Measurements from ENCODE around the gene USP48.

Gene USP48

GRCh38 chr1:21657456-21658190, 125.3 kb downstream of the USP48 start:
- DNase-seq, result no peak

GRCh38 chr1:21655748-21656147, 127.2 kb downstream of the USP48 start:
- peak in 9 of 58 donors; percentile 13 to 54 (median 34) for DNase-seq

GRCh38 chr1:21655259-21655658, 127.7 kb downstream of the USP48 start:
- DNase-seq, result peak in 17 of 58 donors; percentile 24 to 75 (median 43)

- DNase-seq, result no peak
Measured at GRCh38 chr1:21654209-21654608, 128.7 kb downstream of the USP48 start.

- DNase-seq, result peak in 53 of 58 donors; percentile 27 to 94 (median 77)
Measured at GRCh38 chr1:21653744-21654100, 129.2 kb downstream of the USP48 start.

- peak in 2 of 58 donors; percentile 33 to 61 for DNase-seq
Measured at GRCh38 chr1:21652937-21653743, 129.8 kb downstream of the USP48 start.

GRCh38 chr1:21652101-21652936, 130.6 kb downstream of the USP48 start:
- peak in 5 of 58 donors; percentile 21 to 58 (median 44) for DNase-seq

- peak in 47 of 58 donors; percentile 16 to 86 (median 68) for DNase-seq
Measured at GRCh38 chr1:21651214-21652042, 131.5 kb downstream of the USP48 start.

GRCh38 chr1:21650400-21650799, 132.5 kb downstream of the USP48 start:
- DNase-seq, result no peak

- DNase-seq, result no peak
Measured at GRCh38 chr1:21649315-21649714, 133.6 kb downstream of the USP48 start.

GRCh38 chr1:21648791-21649190, 134.2 kb downstream of the USP48 start:
- DNase-seq, result no peak

- no peak for DNase-seq
Measured at GRCh38 chr1:21648352-21648730, 134.6 kb downstream of the USP48 start.

GRCh38 chr1:21647431-21648351, 135.3 kb downstream of the USP48 start:
- no peak for DNase-seq

- DNase-seq, result peak in 9 of 58 donors; percentile 15 to 52 (median 28)
Measured at GRCh38 chr1:21645550-21645949, 137.4 kb downstream of the USP48 start.

- no peak for DNase-seq
Measured at GRCh38 chr1:21644906-21645305, 138.0 kb downstream of the USP48 start.

- no peak for DNase-seq
Measured at GRCh38 chr1:21644348-21644747, 138.6 kb downstream of the USP48 start.

- no peak for DNase-seq
Measured at GRCh38 chr1:21643624-21644023, 139.3 kb downstream of the USP48 start.

- no peak for DNase-seq
Measured at GRCh38 chr1:21641967-21642739, 140.8 kb downstream of the USP48 start.

GRCh38 chr1:21641537-21641936, 141.4 kb downstream of the USP48 start:
- no peak for DNase-seq
